ENCODE results near the gene PRKX.
"Not testable (repeated sequence)": the region's sequence is repeated elsewhere in the genome, so short reads cannot be mapped to it uniquely, and the experiment has no call there.

PRKX gene

DNA sequence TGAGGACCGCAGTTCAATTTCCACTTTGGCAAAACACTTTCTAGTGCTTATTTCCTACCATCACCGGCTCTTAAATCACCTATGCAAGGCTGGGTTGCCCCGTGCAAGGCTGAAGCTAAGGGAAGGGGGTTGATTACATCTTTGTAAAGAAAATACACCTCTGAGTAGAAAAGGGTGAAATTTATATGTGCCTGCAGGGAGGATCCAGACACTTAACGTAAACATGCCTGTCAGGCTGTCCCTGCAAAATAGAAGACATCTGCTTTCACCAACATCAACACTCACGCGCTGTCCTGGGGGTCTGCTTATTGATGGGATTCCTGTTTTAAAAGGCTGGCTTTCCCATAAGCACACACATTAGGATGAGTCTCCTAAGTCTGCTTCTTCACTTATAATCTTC is 92.0 kb downstream of the PRKX start:
- H3K4me3 ChIP-seq (ENCODE audit: low read length), result no peak overlapping the region
- H3K4me1 ChIP-seq (ENCODE audit: insufficient read depth, low read length), result no peaks in the 10 kb centered on the region
- H3K36me3 ChIP-seq (ENCODE audit: insufficient read depth, low read length), result peaks cover 19% of the 10 kb centered on the region
- H3K9me3 ChIP-seq (ENCODE audit: low read length), result no peaks in the 10 kb centered on the region
- H3K27me3 ChIP-seq (ENCODE audit: insufficient read depth, low read length), result no peaks in the 10 kb centered on the region
- H2AFZ ChIP-seq (ENCODE audit: low read depth, low read length), result no peak overlapping the region

GRCh38 chrX:3611744-3612143 is 101.7 kb downstream of the PRKX start:
- not testable (repeated sequence) for H3K4me1 ChIP-seq (ENCODE audit: insufficient read depth, low read length); H3K4me3 ChIP-seq (ENCODE audit: low read length); H3K36me3 ChIP-seq (ENCODE audit: insufficient read depth, low read length); H3K27me3 ChIP-seq (ENCODE audit: insufficient read depth, low read length); H2AFZ ChIP-seq (ENCODE audit: low read depth, low read length); H3K9me3 ChIP-seq (ENCODE audit: low read length)

- peaks cover 3% of the 10 kb centered on the region for H3K36me3 ChIP-seq (ENCODE audit: insufficient read depth, low read length)
- no peak overlapping the region for H2AFZ ChIP-seq (ENCODE audit: low read depth, low read length)
- no peak overlapping the region for H3K4me3 ChIP-seq (ENCODE audit: low read length)
- no peaks in the 10 kb centered on the region for H3K9me3 ChIP-seq (ENCODE audit: low read length)
- H3K4me1 ChIP-seq (ENCODE audit: insufficient read depth, low read length), result no peaks in the 10 kb centered on the region
- no peaks in the 10 kb centered on the region for H3K27me3 ChIP-seq (ENCODE audit: insufficient read depth, low read length)
Observed at GRCh38 chrX:3609810-3610209, 103.6 kb downstream of the PRKX start.

DNA sequence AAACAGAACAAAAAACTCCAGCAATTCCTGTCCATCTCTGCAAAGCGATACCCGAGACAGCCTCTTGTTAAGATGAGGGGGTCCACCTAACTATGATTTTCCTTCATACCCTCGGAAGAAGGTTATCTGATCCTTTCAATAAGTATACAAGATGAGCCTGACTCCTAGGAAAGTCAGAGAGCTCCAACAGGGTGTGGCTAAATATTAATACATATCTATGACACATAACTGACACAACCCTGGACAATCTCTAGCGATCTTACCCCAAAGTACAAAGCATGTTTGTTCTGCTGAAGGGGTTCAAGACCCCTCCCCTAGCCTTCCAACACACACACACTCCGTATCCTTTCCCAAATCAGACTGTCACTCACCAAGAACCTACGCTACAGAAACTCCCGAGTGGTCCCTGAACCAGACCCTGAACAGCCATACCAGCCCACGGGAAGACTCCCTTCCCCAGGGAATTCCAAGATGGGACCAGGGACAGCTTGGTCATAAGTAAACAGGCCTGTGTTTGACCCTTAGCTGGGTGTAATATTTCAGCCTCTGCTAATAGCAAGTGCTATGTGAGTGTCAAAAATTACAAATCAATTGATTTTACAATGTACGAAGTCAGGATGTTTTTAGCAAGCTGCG is 110.3 kb downstream of the PRKX start:
- Histone ChIP-seq H3K4me1 (ENCODE audit: insufficient read depth, low read length) (no peaks in the 10 kb centered on the region), H3K36me3 (ENCODE audit: insufficient read depth, low read length) (peaks cover under 1% of the 10 kb centered on the region), H3K4me3 (ENCODE audit: low read length) (no peak overlapping the region), H3K27me3 (ENCODE audit: insufficient read depth, low read length) (no peaks in the 10 kb centered on the region), H3K9me3 (ENCODE audit: low read length) (no peaks in the 10 kb centered on the region), H2AFZ (ENCODE audit: low read depth, low read length) (no peak overlapping the region)

- no peak overlapping the region for H3K4me3 ChIP-seq (ENCODE audit: low read length)
- H3K27me3 ChIP-seq (ENCODE audit: insufficient read depth, low read length), result no peaks in the 10 kb centered on the region
- no peaks in the 10 kb centered on the region for H3K36me3 ChIP-seq (ENCODE audit: insufficient read depth, low read length)
- no peaks in the 10 kb centered on the region for H3K4me1 ChIP-seq (ENCODE audit: insufficient read depth, low read length)
- no peaks in the 10 kb centered on the region for H3K9me3 ChIP-seq (ENCODE audit: low read length)
- H2AFZ ChIP-seq (ENCODE audit: low read depth, low read length), result no peak overlapping the region
Observed at GRCh38 chrX:3599802-3600430, 113.5 kb downstream of the PRKX start.

DNA sequence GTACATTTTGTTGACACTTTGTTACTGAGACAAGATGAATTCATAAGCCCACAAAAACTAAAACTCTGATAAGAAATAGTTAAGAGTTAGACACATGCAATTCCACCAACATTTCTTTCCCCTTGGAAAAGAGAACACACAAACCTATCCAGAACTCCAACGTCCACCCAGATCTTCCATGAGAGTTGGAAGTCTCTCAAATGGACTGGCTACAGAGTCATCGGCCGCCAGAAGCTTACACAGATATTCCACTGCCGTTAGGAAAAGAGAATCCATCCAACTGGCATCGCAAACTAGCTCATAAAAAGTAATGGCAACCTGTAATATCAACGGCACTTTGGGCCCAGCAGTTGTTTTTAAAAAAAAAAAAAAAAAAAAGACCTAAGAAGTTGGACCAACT is 114.7 kb downstream of the PRKX start:
- Histone ChIP-seq H3K9me3 (ENCODE audit: low read length) (no peaks in the 10 kb centered on the region), H3K4me3 (ENCODE audit: low read length) (no peak overlapping the region), H3K36me3 (ENCODE audit: insufficient read depth, low read length) (no peaks in the 10 kb centered on the region)

GRCh38 chrX:3598046-3598605 is 115.3 kb downstream of the PRKX start:
- Histone ChIP-seq H2AFZ (ENCODE audit: low read depth, low read length) (no peak overlapping the region), H3K4me1 (ENCODE audit: insufficient read depth, low read length) (no peaks in the 10 kb centered on the region), H3K27me3 (ENCODE audit: insufficient read depth, low read length) (no peaks in the 10 kb centered on the region), H3K9me3 (ENCODE audit: low read length) (no peaks in the 10 kb centered on the region), H3K4me3 (ENCODE audit: low read length) (no peak overlapping the region), H3K36me3 (ENCODE audit: insufficient read depth, low read length) (no peaks in the 10 kb centered on the region)

More for the DNA sequence above, 114.7 kb downstream of the PRKX start:
- no peaks in the 10 kb centered on the region for H3K27me3 ChIP-seq (ENCODE audit: insufficient read depth, low read length)
- no peak overlapping the region for H2AFZ ChIP-seq (ENCODE audit: low read depth, low read length)
- H3K4me1 ChIP-seq (ENCODE audit: insufficient read depth, low read length), result no peaks in the 10 kb centered on the region

DNA sequence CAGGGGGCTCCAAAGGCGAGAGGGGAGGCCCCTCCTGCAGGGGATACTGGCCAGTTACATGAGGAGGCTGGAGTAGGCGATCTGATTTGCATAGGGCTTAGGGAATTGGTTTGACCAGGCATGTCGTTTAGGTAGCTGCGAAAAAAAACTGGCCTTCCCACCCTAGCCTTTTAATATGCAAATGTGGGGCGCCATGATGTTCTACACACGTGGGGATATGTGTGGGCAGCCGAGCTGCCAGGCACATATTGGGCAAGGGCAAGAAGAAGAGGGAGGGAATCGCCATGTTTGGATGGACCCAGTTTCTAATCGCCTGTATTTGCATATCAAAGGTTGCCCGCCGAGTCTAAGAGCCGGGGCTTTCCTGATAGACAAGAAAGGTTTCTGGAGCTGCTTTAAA is 121.3 kb downstream of the PRKX start:
- Histone ChIP-seq H3K4me1 (ENCODE audit: insufficient read depth, low read length) (no peaks in the 10 kb centered on the region), H3K27me3 (ENCODE audit: insufficient read depth, low read length) (no peaks in the 10 kb centered on the region), H3K4me3 (ENCODE audit: low read length) (no peak overlapping the region), H2AFZ (ENCODE audit: low read depth, low read length) (no peak overlapping the region), H3K36me3 (ENCODE audit: insufficient read depth, low read length) (no peaks in the 10 kb centered on the region), H3K9me3 (ENCODE audit: low read length) (no peaks in the 10 kb centered on the region)

DNA sequence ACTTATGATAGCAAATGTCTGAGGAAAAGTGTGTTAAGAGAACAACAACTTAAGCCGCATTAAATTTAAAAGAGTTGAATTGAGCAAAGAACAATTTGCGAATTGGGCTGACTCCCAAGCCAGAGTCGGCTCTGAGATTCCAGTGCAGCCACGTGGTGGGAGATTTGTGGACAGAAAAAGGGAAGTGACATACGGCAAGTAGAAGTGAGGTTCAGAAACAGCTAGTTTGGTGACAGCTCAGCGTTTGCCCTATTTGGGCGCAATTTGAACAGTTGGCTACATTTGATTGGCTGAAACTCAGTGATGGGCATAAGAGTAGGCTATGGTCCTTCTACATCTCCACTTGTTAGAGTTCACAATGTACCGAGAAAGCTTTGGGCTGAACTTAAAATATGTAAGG is 124.0 kb downstream of the PRKX start:
- H3K4me3 ChIP-seq (ENCODE audit: low read length), result no peak overlapping the region
- no peaks in the 10 kb centered on the region for H3K4me1 ChIP-seq (ENCODE audit: insufficient read depth, low read length)
- no peaks in the 10 kb centered on the region for H3K27me3 ChIP-seq (ENCODE audit: insufficient read depth, low read length)
- H2AFZ ChIP-seq (ENCODE audit: low read depth, low read length), result no peak overlapping the region
- no peaks in the 10 kb centered on the region for H3K9me3 ChIP-seq (ENCODE audit: low read length)
- no peaks in the 10 kb centered on the region for H3K36me3 ChIP-seq (ENCODE audit: insufficient read depth, low read length)

- H3K9me3 ChIP-seq (ENCODE audit: low read length), result no peaks in the 10 kb centered on the region
- no peak overlapping the region for H2AFZ ChIP-seq (ENCODE audit: low read depth, low read length)
- no peaks in the 10 kb centered on the region for H3K27me3 ChIP-seq (ENCODE audit: insufficient read depth, low read length)
- H3K36me3 ChIP-seq (ENCODE audit: insufficient read depth, low read length), result no peaks in the 10 kb centered on the region
- H3K4me1 ChIP-seq (ENCODE audit: insufficient read depth, low read length), result no peaks in the 10 kb centered on the region
- H3K4me3 ChIP-seq (ENCODE audit: low read length), result no peak overlapping the region
Observed at GRCh38 chrX:3585719-3586118, 127.7 kb downstream of the PRKX start.

DNA sequence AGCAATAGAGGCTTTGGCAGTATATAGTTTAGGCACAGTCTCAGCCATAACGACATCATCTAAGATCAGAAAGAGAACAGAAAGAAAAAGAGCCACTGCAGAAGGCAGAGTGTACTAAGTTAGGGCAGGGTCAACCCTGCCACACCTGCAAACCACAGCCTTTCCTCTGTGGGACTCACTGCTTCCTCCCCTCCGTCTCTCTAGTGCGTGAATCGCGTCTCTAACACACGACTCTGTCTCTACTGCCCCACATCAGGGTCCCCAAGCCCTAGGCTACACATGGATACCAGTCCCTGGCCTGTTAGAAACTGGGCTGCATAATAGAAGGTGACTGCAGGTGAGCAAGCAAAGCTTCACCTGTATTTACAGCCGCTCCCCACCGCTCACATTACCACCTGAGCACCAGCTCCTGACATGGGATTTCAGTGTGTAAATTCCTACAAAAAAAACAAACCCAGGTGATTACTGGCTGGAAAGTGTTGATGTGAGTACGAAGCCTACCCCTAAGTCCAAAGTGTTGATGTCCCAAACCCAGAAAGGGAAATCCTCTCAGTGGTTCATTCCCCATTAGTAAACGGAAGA is 128.9 kb downstream of the PRKX start:
- Histone ChIP-seq H3K4me1 (ENCODE audit: insufficient read depth, low read length) (no peaks in the 10 kb centered on the region), H2AFZ (ENCODE audit: low read depth, low read length) (no peak overlapping the region), H3K36me3 (ENCODE audit: insufficient read depth, low read length) (no peaks in the 10 kb centered on the region), H3K27me3 (ENCODE audit: insufficient read depth, low read length) (no peaks in the 10 kb centered on the region), H3K9me3 (ENCODE audit: low read length) (no peaks in the 10 kb centered on the region), H3K4me3 (ENCODE audit: low read length) (no peak overlapping the region)

- no peaks in the 10 kb centered on the region for H3K36me3 ChIP-seq (ENCODE audit: insufficient read depth, low read length)
- no peak overlapping the region for H2AFZ ChIP-seq (ENCODE audit: low read depth, low read length)
Observed at GRCh38 chrX:3582451-3582850, 131.0 kb downstream of the PRKX start.

GRCh38 chrX:3581609-3582108 is 131.8 kb downstream of the PRKX start:
- H3K4me1 ChIP-seq (ENCODE audit: insufficient read depth, low read length), result no peaks in the 10 kb centered on the region
- H3K9me3 ChIP-seq (ENCODE audit: low read length), result no peaks in the 10 kb centered on the region
- no peaks in the 10 kb centered on the region for H3K27me3 ChIP-seq (ENCODE audit: insufficient read depth, low read length)
- no peak overlapping the region for H2AFZ ChIP-seq (ENCODE audit: low read depth, low read length)
- no peaks in the 10 kb centered on the region for H3K36me3 ChIP-seq (ENCODE audit: insufficient read depth, low read length)
- no peak overlapping the region for H3K4me3 ChIP-seq (ENCODE audit: low read length)

More at GRCh38 chrX:3582451-3582850, 131.0 kb downstream of the PRKX start:
- no peaks in the 10 kb centered on the region for H3K9me3 ChIP-seq (ENCODE audit: low read length)
- no peaks in the 10 kb centered on the region for H3K27me3 ChIP-seq (ENCODE audit: insufficient read depth, low read length)
- no peak overlapping the region for H3K4me3 ChIP-seq (ENCODE audit: low read length)
- H3K4me1 ChIP-seq (ENCODE audit: insufficient read depth, low read length), result no peaks in the 10 kb centered on the region

Measured in neuron (in vitro differentiated cells).